Thoracic aorta (tissue), 2 donors: ENCODE results near the gene SFMBT2. TPM values are rescaled to one million over a fixed set of nuclear protein-coding genes. Genes with fewer than 3 reads are reported as not detected.

ENCODE experiments used
- ATAC-seq: fragments of 150-250 bp; one replicate; pipeline ENCODE4 v1.8.0; 2017; ENCODE audit warnings: low read depth; ENCODE audit not compliant: insufficient number of reproducible peaks, low FRiP score
- DNase-seq: peaks from one replicate; pipeline ENCODE4 v3.0.0-alpha.2; 2020; ENCODE audit warnings: low spot score
- H3K27ac ChIP-seq, 2 donors: fragments of 200-600 bp; sonication (generic); 1 replicate in 1 of 2; 2 replicates in 1 of 2; pipeline ENCODE4 v1.5.1; 2016; ENCODE audit warnings: mild to moderate bottlenecking in 2 of 2, moderate library complexity in 2 of 2
- H3K27me3 ChIP-seq: fragments of 200-600 bp; sonication (generic); replicated peaks from 2 replicates; pipeline ENCODE4 v1.6.0; 2016; ENCODE audit warnings: mild to moderate bottlenecking; ENCODE audit not compliant: insufficient read depth
- H3K36me3 ChIP-seq: fragments of 200-600 bp; sonication (generic); one replicate; pipeline ENCODE4 v1.5.1; 2016
- H3K4me1 ChIP-seq, 2 donors: fragments of 200-600 bp; sonication (generic); 1 replicate in 1 of 2; 2 replicates in 1 of 2; pipeline versions ENCODE4 v1.5.1 to v1.6.0; 2016; ENCODE audit warnings: low read depth in 2 of 2, mild to moderate bottlenecking in 1 of 2; ENCODE audit not compliant: control insufficient read depth in 1 of 2
- H3K4me3 ChIP-seq: fragments of 200-600 bp; sonication (generic); 2 replicates; pipeline ENCODE4 v1.5.1; 2016; ENCODE audit warnings: mild to moderate bottlenecking
- H3K9me3 ChIP-seq: fragments of 200-600 bp; sonication (generic); 2 replicates; pipeline ENCODE4 v1.5.1; 2016
- total RNA-seq, 2 donors: library from RNA; depleted of rRNA; stranded (reverse); fragments of >200 nt; gene quantifications; one replicate each; pipeline versions ENCODE4 v1.1.0 to v1.2.3, GENCODE V29; 2016
- TF ChIP-seq, protein P1 (sequence below): fragments of 200-600 bp; sonication (generic); IDR thresholded peaks from one replicate; pipeline ENCODE4 v1.5.1; 2019; ENCODE audit warnings: antibody characterized with exemption

SFMBT2 gene
- total RNA-seq, 2 donors from 2014 or later: 8.5 to 9.0 TPM

DNA sequence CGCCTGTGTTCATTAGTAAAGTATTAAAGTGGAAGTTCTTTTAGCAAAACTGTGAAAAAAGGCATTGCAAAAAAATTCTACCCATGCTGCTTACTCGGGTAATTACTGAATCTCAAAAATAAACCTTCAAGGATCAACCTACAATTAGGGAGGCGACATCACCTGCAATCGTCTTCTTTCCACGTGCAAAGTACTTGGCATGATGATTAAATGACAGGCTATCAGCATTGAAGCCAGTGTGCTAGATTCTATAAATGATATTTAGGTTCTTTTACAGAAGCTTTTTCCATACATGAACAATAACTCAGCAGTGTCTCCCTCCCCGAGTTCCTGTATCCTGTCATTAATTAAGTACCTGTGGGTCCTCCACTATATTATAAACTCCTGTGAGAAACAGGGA, 105.8 kb downstream of the SFMBT2 start:
- no peaks in the 10 kb centered on the region for H3K27me3 ChIP-seq
- TF ChIP-seq, protein P1, sequence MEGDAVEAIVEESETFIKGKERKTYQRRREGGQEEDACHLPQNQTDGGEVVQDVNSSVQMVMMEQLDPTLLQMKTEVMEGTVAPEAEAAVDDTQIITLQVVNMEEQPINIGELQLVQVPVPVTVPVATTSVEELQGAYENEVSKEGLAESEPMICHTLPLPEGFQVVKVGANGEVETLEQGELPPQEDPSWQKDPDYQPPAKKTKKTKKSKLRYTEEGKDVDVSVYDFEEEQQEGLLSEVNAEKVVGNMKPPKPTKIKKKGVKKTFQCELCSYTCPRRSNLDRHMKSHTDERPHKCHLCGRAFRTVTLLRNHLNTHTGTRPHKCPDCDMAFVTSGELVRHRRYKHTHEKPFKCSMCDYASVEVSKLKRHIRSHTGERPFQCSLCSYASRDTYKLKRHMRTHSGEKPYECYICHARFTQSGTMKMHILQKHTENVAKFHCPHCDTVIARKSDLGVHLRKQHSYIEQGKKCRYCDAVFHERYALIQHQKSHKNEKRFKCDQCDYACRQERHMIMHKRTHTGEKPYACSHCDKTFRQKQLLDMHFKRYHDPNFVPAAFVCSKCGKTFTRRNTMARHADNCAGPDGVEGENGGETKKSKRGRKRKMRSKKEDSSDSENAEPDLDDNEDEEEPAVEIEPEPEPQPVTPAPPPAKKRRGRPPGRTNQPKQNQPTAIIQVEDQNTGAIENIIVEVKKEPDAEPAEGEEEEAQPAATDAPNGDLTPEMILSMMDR: no peak
- DNase-seq: no peak
- H3K36me3 ChIP-seq: no peaks in the 10 kb centered on the region
- no peaks in the 10 kb centered on the region for H3K4me1 ChIP-seq
- H3K4me3 ChIP-seq: no peak overlapping the region
- ATAC-seq: no peak
- no peaks in the 10 kb centered on the region for H3K9me3 ChIP-seq
- no peak overlapping the region for H3K27ac ChIP-seq

DNA sequence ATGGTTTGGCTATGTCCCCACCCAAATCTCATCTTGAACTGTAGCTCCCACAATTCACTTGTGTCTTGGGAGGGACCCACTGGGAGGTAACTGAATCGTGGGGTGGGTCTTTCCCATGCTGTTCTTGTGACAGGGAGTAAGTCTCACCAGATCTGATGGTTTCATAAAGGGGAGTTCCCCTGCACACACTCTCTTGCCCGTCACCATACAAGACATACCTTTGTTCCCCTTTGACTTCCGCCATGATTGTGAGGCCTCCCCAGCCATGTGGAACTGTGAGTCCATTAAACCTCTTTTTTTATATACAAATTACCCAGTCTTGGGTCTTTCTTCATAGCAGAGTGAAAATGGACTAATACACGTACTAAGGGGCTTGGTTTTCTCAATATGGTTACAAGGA, 106.7 kb downstream of the SFMBT2 start:
- TF ChIP-seq, protein P1: no peak
- H3K9me3 ChIP-seq: no peaks in the 10 kb centered on the region
- H3K4me3 ChIP-seq: no peak overlapping the region
- ATAC-seq (no peak), DNase-seq (no peak)
- H3K36me3 ChIP-seq: no peaks in the 10 kb centered on the region
- no peaks in the 10 kb centered on the region for H3K4me1 ChIP-seq
- no peaks in the 10 kb centered on the region for H3K27me3 ChIP-seq
- no peak overlapping the region for H3K27ac ChIP-seq

DNA sequence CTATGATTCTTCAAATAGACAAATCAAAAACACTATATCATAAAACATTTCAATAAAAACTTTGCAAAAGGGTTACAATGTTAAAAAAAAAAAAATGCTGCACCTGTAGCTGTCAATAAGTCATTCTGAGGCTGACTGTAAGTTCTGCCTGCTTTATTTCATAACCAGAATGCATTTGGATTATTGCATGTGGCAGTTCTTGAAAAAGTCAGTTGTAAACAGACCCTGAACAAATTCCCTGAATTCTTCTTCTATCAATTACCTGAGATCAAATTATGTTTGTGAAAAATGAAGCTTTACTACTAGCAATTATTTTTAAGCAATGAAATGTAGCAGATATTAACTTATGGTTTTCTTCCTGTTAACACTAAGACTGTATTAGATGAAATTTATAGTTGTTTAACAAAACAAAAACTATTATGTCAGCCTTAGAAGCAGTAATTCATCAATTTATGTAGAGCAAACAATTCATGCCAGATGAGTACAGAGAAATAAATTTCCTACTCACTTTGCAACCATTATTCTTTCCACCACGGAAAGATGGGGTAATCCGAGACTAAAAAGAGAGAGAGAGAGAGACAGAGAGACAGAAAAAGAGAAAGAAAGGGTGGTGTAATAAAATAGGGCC, 107.8 kb downstream of the SFMBT2 start:
- no peaks in the 10 kb centered on the region for H3K36me3 ChIP-seq
- DNase-seq: no peak

DNA sequence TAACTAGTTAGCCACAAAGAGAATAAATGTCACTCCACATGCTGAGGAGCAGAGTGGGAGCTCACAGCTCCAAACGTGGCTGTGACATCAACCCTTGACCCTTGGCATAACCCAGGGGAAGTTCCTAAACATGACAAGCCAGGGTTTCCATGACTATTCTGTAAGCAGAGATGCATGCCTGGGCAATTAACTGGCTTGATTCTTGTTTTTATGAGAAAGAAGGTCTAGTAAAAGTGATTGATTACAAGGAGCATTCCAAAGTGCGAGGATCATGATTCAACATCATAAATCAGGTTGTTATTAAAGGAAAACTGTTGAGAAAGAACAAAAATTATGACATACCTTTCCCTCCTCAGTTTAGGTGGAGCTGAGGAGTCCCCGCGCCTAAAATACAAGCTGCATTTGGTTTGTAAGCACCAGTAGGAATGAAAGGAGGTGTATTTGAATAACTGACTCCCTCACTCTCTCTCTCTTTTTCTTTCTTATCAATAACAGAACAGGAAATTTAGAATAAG, 108.4 kb downstream of the SFMBT2 start:
- ATAC-seq: no peak

More for the DNA sequence above, 107.8 kb downstream of the SFMBT2 start:
- no peak overlapping the region for H3K4me3 ChIP-seq
- H3K4me1 ChIP-seq: no peaks in the 10 kb centered on the region
- H3K27me3 ChIP-seq: no peaks in the 10 kb centered on the region
- TF ChIP-seq, protein P1: no peak
- ATAC-seq: no peak
- H3K27ac ChIP-seq: no peak overlapping the region
- no peaks in the 10 kb centered on the region for H3K9me3 ChIP-seq

DNA sequence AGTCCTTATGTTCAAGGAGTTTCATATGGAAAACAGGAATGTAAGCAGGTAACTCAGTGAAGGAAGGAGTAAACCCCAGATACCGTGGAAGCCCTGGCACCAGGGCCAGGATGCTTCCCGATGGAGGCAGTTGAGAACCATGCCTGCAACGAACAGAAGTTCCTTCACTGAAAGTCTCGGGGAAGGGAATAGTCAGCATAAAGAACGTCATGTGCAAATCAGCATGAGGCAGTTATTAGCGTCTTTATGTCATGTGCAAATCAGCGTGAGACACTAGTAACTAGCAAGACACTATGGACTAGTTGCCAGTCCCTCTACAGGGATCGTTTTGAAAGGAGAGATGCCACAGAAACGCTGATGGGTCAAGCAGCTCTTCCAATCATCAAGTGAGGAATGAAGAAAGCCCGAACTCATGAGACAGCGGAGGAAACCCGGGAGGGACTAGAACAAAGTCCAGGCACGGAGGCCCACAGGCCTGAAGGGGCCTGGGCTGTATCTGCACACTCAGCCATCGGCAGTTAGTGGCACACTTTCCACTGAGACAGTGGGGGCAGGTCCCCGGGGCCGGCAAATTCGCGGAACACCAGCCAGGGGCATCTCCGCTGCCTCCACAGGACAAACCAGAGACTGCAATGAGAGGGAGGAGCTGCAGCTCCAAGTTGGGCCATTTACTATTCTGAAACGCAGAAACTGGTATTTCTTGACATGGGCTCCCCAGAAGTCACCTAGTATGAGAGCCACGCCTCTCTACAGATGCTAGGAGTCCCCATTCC, 109.6 kb downstream of the SFMBT2 start:
- no peak overlapping the region for H3K4me3 ChIP-seq
- no peaks in the 10 kb centered on the region for H3K9me3 ChIP-seq
- TF ChIP-seq, protein P1: no peak
- no peaks in the 10 kb centered on the region for H3K36me3 ChIP-seq
- no peak for ATAC-seq
- H3K4me1 ChIP-seq: no peaks in the 10 kb centered on the region
- H3K27me3 ChIP-seq: no peaks in the 10 kb centered on the region
- no peak for DNase-seq
- H3K27ac ChIP-seq: no peak overlapping the region

More for the DNA sequence above, 108.4 kb downstream of the SFMBT2 start:
- Histone ChIP-seq H3K27me3 (no peaks in the 10 kb centered on the region), H3K27ac (no peak overlapping the region), H3K36me3 (no peaks in the 10 kb centered on the region), H3K4me1 (no peaks in the 10 kb centered on the region), H3K4me3 (no peak overlapping the region), H3K9me3 (no peaks in the 10 kb centered on the region)
- TF ChIP-seq, protein P1: no peak
- DNase-seq: no peak
